GM10847 (cell line): ENCODE data around the gene HOMER1.

Source experiments
- POLR2A ChIP-seq: IDR thresholded peaks from 2 replicates; pipeline ENCODE4 v1.6.1; 2011; ENCODE audit not compliant: insufficient read length; ENCODE audit errors: extremely low read depth

The HOMER1 gene

DNA sequence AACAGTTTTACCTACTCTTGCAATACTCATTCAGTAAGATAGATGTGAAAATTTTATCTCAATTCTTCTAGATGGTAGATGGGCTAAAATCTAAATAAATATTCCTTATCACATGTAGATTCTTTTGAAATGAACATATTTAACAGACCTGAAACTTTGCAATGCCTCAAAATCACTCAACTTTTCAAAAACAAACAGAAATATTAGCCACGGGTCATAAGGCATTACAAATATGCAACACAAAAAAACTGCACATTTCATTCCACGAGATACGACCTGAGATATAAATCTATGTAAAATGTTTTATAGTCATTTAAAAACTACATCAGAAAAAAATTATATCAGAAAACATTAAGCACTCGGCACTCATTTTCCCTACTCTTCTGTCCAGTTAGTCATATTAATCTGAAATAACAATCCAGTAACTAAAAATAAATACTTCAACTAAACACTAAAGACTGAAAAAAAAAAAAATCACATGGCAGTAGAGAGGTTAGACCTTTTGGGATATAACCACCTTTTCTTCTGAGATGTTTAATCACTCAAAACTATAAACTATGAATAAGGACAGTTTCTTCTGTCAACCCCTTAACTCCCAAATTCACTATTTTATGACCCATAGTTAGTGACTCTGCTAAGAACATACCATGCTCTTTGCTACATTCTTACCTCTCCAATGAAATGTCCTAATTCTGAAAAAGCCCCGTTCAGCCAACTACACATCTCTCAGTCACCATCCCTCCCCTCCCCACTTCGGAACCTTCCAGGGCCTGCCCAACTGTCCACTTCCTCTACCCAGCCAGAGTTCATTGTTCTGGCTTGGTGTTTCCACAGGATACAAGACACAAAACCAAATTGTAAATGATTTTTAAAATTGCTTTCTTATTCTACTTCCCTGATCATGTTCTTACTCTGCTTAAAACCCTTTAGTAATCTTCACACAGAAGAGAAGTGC is 6.4 kb downstream of the HOMER1 start:
- no peak for TF ChIP-seq POLR2A

DNA sequence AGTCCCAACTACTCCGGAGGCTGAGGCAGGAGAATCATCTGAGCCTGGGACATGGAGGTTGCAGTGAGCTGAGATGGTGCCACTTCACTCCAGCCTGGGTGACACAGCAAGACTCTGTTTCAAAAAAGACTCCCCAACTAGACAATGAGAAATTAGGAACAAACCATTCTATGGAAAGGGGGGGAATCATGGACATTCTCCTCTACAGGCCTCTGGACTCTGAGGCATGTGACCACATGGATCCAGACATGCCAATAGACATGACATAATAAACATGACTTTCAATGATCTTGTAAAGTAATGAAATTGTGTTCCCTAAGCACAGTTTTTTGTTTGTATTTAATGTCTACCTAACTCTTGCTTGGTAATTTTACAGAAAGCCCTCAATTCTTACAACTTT is 8.8 kb downstream of the HOMER1 start:
- TF ChIP-seq POLR2A: no peak

DNA sequence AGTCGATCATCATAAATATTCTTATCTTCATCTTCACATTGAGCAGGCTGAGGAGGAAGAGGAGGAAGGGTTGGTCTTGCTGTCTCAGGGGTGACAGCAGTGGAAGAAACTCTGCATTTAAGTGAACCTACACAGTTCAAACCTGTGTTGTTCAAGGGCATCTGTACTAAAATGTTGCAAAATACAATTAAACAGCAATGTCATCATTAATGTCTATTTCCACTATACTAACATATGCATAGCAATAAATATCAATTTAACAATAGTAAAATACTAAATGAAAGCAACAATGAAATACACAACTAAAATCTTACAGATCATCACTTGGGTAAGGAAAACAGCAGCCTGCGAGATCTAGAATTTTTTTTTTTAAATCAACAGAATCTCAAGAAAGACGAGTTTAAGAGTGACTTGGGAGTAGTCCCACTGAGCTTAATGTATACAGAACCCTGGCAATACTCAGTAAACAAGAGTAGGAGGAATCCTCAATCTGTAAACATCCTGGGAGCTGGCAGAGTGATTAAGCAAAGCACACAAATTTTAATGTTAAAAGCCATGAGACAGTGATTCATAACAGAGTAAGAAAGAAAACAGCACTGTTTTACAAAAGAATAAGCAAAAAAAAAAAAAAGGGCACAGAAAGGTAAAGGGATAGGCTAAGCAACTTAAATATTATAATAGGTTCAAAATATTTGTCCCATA is 10.0 kb downstream of the HOMER1 start:
- no peak for TF ChIP-seq POLR2A

DNA sequence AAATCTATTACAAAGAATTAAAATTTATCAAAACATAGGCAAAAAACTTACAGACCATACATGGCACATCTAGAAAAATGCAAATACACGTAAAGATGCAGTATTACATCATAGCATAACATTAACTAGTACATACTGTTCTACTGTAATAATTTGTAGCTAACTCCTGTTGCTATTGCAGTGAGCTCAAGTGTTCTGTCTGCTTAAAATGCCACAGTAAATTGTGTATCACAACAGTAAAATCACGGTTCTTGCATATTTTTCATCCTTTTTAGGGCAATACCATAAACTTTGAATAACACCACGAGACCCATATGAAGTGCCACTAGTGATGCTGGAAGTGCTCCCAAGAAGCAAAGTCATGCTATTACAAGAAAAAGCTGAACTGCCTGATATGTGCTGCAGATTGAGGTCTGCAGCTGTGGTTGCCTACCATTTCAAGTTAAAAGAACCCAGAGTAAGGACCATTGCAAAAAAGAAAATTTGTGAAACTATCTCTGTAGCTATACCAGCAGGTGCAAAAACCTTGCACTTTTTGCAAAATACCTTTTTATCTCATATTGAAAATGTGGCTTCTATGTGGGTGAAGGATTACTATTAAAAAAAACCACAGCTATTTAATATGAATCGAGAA is 14.2 kb downstream of the HOMER1 start:
- TF ChIP-seq POLR2A: no peak

DNA sequence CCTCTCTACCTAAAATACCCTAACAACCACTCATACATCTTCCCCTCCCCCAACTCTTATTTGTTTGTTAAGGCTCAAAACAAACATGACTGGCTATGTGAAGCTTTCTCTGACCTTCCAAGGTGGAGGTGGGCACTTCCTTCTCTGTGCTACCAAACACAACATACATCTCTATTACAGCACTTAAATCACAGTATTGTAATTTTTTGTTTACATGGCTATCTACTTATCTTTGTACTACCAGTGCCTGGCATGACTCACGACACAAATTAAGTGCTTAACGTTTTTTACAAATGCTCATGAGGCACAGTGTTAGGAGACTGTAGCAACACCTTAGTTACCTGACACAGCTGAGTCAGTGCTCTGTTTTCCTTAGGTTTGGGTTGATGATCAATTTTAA is 18.6 kb downstream of the HOMER1 start:
- TF ChIP-seq POLR2A: no peak

DNA sequence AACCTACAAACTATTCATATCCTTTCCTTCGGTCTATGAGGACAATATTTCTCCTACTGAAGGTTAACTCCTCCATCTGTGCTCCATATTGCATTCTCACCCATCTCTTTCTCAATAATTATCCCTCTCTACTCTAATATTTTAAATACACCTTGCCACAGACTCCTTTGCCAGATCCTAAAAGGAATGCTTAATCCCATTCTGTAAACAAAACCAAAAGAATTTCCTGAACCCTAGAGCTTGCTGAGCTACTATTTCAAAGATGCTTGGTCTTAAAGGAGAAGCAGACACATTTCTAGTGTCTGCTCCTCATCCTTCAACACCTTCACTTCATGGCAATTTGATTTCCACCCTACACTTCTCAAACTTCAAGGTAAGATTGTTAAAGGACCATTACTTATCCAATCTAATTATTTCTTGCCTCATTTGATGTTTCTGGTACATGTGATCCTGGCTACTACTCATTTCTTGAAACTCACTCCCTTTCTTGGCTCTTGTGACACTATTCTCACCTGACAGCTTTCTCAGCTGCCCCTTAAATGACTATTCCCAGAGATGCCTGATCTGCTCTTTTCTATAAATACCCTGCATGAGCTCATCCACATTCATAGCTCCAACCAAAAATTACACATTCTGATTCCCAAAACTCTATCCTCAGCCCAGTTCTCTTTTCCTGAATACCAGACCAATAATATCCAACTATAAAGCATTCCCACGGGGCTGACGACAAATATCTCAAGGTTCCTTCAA is 20.2 kb downstream of the HOMER1 start:
- TF ChIP-seq POLR2A: no peak

DNA sequence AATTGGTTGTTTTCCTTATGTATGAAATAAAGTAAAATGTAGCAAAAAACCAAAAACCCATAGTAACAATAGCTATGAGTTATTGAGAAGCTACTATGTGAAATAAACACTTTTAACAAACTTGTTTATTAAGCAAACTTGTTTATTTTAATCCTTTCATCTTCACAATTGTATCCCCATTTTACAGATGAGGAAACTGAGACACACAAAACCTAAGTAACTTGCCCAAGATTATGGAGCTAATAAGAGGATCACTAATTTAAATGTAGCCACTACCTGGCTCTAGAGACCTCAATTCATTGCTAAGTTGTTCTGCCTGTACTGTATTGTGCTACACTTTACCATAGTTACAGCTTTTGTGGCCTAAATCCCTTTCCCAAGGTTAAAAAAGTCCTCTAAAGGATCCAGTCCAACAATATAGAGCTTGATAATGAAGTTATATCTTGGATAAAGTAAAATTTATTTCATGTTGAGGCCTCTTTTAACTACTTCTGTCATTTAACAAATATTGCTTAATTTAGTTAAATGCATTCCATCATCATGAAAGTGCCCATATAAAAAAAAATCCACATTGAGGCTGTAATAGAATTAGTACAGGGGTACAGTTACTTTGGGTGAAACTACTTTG is 22.1 kb downstream of the HOMER1 start:
- TF ChIP-seq POLR2A: no peak

DNA sequence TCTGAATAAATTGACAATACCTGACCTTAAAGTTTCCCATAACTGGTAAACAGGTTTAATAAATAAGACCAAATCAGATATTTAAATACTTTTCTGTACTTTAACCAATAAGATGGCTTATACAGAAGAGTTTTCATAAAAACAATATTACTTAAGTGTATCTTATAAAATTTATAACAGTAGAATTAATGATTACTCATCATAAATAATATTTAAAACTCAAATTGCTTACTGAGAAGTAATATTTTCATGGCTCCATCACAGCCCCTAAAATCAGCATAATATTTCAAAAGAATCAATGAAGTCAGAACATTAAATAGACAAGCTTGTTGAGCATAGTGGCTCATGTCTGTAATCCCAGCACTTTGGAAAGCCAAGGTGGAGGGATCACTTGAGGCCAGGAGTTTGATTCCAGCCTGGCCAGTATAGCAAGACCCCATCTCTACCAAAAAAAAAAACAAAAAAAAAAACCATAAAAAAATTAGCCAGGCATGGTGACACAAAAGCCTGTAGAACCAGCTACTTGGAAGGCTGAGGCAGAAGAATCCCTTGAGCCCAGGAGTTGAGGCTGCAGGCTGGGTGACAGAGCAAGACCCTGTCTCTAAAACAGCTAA is 23.5 kb downstream of the HOMER1 start:
- no peak for TF ChIP-seq POLR2A

DNA sequence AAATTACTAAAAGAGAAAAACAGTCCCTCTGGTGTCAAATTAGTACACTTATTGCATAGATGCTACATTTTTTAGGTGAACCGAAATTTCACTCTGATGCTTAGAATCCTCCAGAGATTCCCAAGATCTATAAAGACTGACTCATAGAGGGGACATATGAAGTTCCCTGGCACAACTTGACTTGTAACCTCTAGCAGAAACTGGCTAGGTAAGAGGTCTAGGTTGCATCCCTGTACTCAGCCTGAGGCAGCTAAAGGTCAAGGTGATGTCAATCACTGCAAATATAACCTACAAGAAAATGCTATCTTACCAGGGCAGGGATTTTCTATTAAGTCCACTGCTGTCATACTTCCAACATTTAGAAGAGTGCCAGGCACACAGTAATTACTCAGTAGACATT is 24.2 kb downstream of the HOMER1 start:
- TF ChIP-seq POLR2A: no peak

DNA sequence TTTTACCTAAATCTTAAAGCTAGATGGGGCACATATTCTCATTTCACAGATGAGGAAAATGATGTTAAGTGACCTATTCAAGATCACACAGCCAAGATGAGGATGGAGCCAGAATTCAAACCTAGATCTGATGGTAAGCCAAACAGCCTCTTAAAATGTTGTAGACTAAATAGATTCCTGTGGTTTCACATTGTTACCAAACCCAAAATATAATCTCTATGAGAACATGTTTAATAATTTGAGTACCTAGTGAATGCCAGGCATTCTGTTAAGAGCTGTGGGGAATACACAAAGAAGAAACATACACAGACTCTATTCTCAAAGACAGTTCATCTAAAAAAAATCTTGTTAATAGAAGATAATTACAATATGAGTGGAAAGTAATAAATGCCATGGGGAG is 25.2 kb downstream of the HOMER1 start:
- TF ChIP-seq POLR2A: no peak

DNA sequence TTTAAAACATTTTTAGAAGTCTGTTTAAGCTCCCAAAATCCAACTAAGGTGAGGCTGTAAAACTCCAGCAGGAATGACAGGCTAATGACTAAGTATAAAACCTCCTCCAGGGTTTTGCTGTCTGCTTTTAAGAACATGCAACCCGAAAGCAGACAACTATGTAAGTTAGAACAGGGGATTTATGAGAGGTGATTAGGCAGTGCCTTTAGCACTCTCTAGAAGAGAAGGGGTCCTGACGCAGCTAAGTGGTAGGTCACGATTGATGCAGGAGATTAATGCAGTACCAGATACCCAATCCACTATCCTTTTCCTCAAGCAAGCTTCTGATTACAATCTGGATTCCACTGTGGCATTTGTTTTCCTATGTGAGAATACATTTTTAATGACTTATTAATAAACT is 25.9 kb downstream of the HOMER1 start:
- no peak for TF ChIP-seq POLR2A

DNA sequence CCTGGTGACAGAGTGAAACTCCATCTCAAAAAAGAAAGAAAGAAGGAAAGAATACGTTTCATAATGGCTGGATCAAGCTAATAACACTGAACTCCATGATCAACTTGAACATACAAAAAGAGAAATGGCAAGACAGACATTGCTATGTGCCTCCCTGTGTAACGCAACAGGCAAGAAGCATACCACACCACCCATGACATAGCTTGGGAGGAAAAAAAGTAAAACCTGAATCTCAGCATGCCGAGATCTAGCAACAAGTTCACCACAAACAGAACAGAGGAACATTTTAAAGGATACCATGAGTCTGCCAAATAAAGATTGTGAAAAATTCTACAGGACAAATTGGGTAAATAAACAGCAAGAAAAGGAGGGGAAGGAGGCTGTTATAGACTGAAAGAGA is 26.7 kb downstream of the HOMER1 start:
- TF ChIP-seq POLR2A: no peak

DNA sequence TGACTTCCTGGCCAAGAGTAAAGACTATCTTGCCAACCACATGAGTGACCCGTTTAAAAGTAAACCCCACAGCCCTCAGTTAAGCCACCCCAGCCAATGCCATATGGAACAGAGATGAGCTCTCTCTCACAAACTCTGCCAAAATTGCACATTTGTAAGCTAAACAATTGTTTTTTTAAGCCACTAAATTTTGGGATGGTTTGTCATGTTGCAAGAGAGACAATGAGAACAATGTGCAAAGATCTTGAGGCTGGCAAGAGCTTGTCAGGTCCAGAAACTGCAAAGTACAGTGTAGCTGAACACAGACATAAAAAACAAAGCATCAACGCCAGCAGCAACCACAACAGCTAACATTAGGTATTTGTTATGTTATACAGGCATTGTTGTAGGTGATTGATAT is 27.8 kb downstream of the HOMER1 start:
- no peak for TF ChIP-seq POLR2A

DNA sequence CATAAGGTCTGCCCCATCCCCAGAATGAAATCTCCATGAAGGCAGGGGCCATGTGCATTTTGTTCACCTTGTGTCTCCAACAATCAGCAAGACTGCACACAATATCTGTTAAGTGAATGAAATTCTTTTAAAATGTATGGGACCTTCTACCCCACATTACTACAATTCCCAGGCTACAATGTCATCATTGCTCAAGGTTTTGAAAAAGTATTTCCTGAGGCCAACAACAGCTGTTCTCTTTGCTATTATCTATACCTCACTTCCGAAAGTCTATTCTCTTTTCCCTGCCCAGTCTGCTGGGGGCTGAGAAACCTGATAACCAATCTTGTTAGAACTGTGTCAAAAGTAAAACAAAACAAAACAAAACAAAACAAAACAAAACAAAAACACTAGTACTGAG is 29.2 kb downstream of the HOMER1 start:
- TF ChIP-seq POLR2A: no peak
